T-helper 9 cell (primary cell): ENCODE results near the gene TFR2.

Experiments used
- DNase-seq: peaks from one replicate; pipeline ENCODE4 v3.0.0-alpha.2; 2020
- total RNA-seq, 2 donors: gene quantifications; one replicate each; lab custom pipeline; 2026; lab: John Stamatoyannopoulos, UW

Gene TFR2
- total RNA-seq = 2.2 to 4.9 reads per million in 2 donors

DNA sequence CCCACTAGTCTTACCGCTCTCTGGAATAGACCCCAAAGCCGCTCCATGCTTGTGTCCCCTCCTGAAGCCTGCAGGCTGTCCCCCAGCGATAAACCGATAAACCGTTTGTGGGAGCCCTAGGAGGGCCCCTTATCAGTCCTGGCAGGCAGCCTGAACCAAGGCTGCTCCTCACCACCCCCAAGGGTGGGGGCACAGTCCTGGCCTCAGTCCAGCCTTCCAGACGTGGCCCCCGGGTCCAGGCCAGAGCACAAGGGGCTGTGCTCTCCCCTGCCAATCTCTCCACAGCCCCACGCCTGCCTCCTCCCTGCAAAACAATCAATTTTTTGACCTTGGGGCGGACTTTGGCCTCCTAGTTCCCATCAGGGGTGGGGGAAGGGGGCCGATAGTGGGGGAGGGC, at the start of gene TFR2:
Gene TFR2 (minus strand): TSS at position 90 of the 397 bp plus-strand sequence. CDS start 43 bp downstream, at position 47.
- no peak for DNase-seq

DNA sequence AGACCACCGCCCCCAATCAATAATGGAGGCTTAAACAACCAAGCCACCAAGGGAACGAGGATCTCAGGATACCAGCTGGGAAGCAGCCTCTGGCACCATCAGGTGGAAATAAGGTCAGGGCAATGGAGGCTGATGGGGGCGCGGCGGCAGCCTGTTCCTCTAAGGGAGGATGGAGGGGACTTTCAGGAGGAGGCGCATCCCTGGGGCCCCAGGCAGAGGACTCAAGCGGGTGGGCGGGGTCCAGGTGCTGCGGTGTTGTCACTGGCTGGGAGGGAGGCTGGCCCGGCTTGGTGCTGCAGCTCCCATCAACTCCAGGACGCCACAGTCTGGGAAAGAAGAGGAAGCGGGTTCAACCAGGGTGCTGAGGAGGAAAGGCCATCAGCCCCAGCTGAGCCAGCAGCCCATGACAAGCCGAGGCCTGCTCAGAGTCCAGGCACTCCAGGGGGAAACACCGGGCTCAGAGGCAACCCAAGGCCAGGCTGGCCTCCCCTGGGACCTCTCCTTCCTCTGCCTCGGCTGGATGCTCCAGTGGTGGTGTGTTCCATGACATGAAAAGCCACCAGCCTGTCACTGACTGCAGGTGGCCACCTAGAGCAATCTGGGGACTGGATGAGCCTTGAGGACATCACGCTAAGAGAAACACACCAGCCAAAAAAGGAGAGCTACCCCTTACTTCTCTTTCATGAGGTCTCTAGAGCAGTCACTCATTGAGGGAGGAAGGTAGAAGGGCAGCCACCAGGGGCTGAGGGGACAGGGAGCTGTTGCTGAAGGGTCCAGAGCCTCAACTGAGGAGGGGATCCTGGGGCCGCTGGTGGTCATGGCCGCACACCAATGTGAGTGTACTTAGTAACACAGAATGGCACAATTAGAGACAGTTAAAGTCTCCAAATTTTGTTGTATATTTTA, 48.1 kb upstream of the TFR2 start:
- no peak for DNase-seq

GRCh38 chr7:100688326-100688860, 47.0 kb upstream of the TFR2 start:
- no peak for DNase-seq

- no peak for DNase-seq
These were observed 46.5 kb upstream of the TFR2 start for GRCh38 chr7:100687751-100688300.

DNA sequence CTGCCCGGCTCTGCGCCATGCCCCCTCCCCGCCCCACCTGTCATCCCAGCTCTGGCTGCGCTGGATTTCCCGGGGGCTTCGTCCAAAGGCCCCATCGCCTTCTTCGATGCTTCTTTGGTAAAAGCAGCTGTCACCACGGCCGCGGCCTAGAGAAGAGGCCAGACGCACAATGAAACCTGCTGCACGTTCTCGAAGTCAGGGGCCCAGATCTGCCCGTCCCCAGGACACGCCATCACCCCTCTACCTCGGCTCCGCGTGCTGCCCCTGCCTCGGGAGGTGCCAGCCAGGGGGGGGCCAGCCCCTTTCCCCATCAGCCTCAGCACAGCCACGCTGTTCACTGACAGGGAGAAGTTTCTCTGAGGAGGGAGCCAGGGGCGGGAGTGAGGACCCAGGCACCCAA, 45.9 kb upstream of the TFR2 start:
- no peak for DNase-seq

DNA sequence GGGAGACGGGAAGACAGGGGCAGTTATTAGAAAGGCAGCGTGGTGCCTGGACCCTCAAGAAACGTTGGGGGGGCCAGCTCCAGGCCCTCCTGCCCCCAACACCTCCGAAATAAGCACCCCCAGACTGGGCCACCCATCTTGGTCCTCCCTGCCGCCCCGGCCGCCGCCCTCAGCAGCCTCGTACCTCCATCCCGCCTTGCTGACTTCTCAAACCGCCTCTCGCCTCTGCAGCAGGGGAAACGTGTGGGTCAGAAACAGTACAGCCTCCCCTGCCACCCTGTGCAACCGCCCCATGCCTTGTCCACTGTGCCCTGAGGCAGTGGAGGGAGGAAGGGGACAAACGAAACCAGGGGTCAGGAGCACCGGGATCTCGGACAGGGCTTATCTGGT, 45.5 kb upstream of the TFR2 start:
- no peak for DNase-seq

- DNase-seq = no peak
These were observed 45.0 kb upstream of the TFR2 start for GRCh38 chr7:100686201-100686821.

GRCh38 chr7:100685631-100686145, 44.3 kb upstream of the TFR2 start:
- no peak for DNase-seq

- DNase-seq = no peak
These were observed 43.8 kb upstream of the TFR2 start for GRCh38 chr7:100685049-100685605.

GRCh38 chr7:100684534-100685042, 43.2 kb upstream of the TFR2 start:
- no peak for DNase-seq

GRCh38 chr7:100683659-100684533, 42.5 kb upstream of the TFR2 start:
- DNase-seq = no peak

GRCh38 chr7:100682991-100683658, 41.8 kb upstream of the TFR2 start:
- no peak for DNase-seq

- no peak for DNase-seq
These were observed 40.9 kb upstream of the TFR2 start for GRCh38 chr7:100682228-100682741.

GRCh38 chr7:100681491-100682227, 40.3 kb upstream of the TFR2 start:
- DNase-seq = no peak

DNA sequence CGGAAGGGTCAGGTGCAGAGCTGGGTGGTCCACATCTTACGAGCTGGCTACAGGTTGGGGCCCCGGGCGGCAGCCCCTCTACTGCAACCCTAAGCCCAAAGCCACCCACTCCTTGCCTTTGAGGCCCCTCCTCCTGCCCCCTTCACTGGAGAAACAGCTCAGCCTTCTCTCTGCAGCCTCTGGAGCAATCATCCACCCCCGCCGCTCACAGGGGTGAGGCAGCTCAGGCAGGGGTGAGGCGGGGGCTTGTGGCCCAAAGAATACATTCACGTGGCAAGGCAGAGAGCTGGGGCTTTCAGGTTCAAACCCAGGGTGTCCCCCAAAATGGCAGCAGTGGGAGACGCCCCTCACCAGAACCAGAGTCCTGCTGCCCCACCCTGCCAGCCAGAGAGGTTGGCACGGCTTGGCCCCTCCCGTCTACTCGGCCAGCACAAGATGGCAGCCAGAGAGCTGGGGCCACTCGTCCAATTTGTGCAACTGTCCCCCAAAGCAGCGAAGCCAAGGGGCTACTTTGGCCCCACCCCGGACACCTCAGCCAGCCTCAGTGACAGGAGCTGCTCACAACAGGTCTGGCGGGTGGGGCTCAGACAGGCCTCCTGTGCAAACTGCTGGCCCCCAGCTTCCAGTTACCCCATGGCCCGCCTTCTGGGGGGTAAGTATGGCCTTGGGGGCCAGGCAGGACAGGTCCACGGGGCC, 39.4 kb upstream of the TFR2 start:
- DNase-seq = no peak

GRCh38 chr7:100679927-100680575, 38.7 kb upstream of the TFR2 start:
- DNase-seq = no peak

GRCh38 chr7:100679129-100679926, 38.0 kb upstream of the TFR2 start:
- DNase-seq = no peak
